Hepatic stellate cell (primary cell): Measurements from ENCODE around the gene SKAP1.
"Not testable (repeated sequence)": the region's sequence is repeated elsewhere in the genome, so short reads cannot be mapped to it uniquely, and the experiment has no call there.

Source experiments
- DNase-seq: peaks from one replicate; pipeline ENCODE4 v3.0.0; 2011; ENCODE audit warnings: low spot score

The SKAP1 gene

GRCh38 chr17:48207776-48208544, 222.1 kb downstream of the SKAP1 start:
- no peak for DNase-seq

DNA sequence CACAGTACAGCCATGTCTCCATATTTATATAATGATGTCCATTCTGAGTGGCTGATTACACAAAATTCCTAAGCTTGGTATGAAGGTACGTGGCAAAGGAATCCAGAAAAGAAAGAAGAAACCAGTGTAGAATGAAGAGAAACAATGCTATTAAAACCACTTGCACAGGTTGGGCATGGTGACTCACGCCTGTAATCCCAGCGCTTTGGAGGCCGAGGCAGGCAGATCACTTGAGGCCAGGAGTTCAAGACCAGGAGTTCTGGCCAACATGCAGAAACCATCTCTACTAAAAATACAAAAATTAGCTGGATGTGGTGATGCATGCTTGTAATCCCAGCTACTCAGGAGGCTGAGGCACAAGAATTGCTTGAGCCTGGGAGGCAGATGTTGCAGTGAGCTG, 223.0 kb downstream of the SKAP1 start:
- not testable (repeated sequence) for DNase-seq

DNA sequence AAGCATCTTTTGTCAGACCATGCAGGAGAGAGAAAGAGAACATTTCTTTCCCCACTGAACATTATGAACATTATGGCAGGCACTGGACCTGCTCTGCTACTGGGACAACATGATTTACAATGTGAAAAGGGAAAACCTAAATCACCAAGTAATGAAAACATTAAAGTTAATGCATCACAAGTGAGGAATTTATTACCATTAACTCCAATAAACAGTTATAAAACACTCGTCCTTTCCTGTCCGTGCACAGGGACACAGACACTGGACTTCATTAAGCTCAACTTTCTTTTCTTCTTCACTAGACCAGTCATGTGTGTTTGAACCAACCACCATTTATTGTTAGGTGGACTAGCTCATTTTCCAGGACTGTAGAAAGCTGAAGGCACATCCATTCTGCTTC, 227.1 kb downstream of the SKAP1 start:
- DNase-seq: no peak

DNA sequence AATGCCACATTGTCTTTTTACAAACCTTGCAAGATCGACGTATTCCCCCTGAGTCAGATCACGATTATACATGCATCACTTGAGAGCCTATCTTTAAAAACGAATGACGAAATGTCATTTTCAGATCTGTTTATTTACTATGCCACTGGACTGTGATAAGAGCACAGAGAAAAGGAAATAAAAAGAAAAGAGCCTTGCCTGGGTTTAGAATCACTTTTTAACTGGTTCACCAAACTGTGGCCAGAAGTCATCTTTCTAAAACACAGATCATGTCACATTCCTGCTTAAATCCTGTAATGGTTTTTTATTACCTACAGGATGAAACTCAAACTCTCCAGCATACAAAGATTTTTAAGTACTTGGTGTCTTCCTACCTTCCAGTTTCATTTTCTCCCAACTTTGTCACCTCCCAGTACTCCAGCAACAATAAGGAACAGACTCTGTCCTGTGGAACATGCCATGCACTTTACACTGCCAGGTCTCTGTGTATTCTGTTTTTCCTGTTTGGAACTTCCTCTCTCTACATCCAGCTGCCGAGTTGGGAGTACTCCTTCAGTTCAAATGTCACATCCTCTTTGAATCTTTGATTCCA, 231.0 kb downstream of the SKAP1 start:
- DNase-seq: no peak

GRCh38 chr17:48195910-48196309, 234.1 kb downstream of the SKAP1 start:
- no peak for DNase-seq

DNA sequence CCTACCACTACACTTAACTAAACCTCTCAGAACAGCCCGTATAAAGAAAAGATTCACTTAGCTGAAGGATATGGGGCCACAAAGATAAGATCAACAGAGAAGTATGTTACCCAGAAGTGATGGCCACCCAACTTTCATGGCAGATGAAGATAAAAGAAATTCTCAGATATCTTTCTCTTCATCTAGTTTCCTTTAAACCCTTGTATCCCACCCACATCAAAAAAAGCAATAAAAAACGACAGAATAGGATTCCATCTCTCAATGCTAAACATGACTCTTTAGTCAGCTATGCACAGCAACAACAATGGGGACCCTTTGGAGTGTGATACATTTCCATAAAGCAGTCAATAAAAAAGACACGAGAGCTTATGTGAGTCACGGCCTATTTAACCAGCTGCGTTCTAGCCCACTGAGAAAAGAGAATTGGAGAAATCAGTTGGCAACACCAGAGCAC, 235.9 kb downstream of the SKAP1 start:
- no peak for DNase-seq

- DNase-seq: no peak
Observed at GRCh38 chr17:48192321-48192731, 237.7 kb downstream of the SKAP1 start.

DNA sequence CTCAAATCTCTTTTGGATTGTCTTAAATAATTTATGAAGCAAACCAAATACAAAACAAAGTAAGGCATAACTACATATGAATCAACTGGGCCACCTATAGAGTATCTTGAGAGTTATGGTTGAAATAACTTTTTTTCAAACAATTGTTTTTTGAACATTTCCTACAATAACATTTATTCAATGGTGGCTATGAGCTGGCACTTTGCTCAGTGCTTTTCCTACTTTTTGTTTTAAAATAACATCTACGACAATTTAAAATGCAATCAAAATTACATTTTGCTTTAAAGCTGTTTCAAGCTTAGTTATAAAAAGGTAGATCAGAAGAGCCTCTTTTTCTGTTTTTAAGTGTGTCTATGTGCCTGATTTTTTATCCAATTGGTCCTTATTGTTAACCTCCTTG, 238.7 kb downstream of the SKAP1 start:
- no peak for DNase-seq

DNA sequence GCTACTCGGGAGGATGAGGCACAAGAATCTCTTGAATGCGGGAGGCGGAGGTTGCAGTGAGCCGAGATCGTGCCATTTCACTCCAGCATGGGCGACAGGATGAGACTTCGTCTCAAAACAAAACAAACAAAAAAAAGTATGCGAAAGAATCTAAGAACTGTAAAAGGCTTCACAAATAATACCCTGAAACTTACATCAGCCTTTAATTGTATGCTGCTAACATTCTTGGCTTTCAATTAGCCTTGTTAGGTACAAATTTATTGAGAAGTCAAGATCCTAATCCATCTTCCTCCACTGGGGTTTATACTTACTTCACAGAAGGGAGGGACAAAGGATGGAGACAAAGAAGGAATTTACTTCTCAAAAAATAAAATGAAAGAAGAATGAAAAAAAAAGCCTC, 239.1 kb downstream of the SKAP1 start:
- DNase-seq: no peak

GRCh38 chr17:48187872-48188608, 242.0 kb downstream of the SKAP1 start:
- DNase-seq: no peak

- not testable (repeated sequence) for DNase-seq
Observed at GRCh38 chr17:48186317-48186716, 243.7 kb downstream of the SKAP1 start.

GRCh38 chr17:48184721-48185120, 245.3 kb downstream of the SKAP1 start:
- no peak for DNase-seq

- no peak for DNase-seq
Observed at GRCh38 chr17:48181653-48182052, 248.4 kb downstream of the SKAP1 start.

DNA sequence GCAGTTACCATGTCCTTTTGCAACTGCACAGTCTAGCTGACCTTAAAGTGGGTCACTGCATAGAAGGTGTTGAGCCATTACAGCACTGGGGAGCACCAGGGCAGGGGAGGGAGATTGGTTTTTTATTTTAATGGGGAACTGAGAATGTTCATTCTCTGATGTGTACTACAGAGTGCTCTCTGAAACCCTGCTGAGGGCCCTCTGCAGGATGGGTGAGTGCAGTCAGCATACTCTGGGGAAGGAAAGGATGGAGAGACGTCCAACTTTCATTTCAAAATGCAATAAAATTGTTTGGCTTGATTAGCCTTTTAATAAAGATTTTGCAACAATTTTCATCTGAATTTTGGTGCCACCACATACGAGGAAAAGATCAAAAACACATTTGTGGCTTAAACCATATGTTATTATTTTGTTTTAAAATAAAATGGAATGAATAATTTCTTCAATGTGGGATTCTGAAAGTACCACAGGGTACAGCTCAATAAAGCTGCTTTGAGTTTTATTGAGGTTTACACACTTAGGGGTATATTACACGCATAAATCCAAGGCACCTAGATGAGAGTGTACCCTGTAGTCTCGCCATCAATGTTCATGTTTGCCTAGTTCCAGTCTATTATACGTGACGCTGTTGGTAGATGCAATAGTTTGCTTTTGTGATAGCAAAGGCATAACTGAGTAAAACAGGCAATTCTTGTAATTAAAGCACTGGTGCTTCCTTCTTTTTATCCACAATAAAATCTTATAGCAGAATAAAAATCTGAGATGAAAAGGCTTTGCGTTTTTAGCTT, 249.0 kb downstream of the SKAP1 start:
- DNase-seq: no peak

DNA sequence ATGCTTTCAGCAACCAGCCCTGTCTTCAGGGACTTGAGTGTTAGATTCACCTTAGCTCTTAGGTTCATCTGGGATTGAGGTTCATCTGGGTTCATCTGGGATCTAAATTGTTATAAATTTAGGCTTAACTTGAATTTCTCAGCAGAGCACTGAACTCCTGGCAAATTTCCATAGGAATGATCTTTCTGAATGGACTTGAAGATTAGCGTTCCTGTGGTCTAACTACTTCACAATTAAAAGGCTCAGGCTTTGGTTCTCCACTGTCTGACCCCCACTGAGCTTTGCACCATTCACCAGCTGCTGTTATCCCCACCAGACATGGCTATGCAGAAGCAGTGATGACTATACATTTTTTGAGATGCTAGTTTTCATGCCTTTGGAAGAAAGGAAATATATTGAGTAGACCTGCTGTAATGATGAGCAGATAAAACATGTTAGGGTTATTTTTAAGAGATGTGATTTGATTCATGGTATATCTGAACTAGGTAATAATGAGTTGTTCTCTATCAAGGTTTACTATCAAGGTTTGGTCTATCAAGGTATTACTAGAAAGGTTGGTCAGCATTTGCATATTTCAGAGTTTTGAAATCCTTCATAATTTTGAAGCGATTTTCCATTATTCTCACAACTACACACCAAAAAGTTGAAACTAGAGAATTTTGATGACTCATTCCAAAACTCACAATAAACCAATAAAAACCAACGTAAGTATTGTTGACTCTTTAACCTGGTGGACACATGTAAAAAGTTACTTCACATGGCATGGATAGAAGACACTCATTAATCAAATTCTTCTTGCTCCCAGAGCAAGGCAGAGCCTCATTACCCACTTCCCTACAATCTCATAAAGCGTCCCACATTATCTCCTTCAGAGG, 250.7 kb downstream of the SKAP1 start:
- DNase-seq: no peak

- no peak for DNase-seq
Observed at GRCh38 chr17:48178317-48178716, 251.7 kb downstream of the SKAP1 start.

DNA sequence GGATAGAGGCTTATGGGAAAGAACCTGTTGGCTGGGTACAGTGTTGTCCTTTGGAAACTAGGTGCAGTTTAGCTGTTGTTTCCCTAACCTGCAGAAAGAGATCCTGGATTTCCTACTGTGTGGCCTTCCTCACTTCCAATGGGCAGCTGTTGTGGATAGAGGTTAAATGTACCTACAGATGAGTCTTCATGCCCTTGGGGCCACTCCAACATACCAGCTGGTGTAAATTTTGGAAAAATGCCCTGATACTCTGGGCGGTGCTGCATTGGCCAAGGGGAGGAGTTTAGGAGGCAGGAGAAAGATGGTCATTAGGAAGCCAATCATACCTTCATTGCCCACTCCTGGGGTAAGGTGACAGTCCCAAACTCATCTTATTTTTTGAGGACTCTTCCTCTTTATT, 252.2 kb downstream of the SKAP1 start:
- no peak for DNase-seq

- DNase-seq: no peak
Observed at GRCh38 chr17:48176471-48176855, 253.6 kb downstream of the SKAP1 start.

- DNase-seq: peak; percentile 21
Observed at GRCh38 chr17:48175692-48176470, 254.1 kb downstream of the SKAP1 start.

- DNase-seq: no peak
Observed at GRCh38 chr17:48174833-48175523, 255.0 kb downstream of the SKAP1 start.
